GM19467 (cell line): ENCODE results near the gene RNF227.
"Not testable (repeated sequence)": the region's sequence is repeated elsewhere in the genome, so short reads cannot be mapped to it uniquely, and the experiment has no call there.

Source experiments
- ATAC-seq: cut with Tn5 transposase; IDR thresholded peaks from one replicate; pipeline ENCODE4 v1.9.1; 2021; ENCODE audit warnings: mild to moderate bottlenecking, moderate library complexity; ENCODE audit not compliant: unreplicated experiment

The RNF227 gene

DNA sequence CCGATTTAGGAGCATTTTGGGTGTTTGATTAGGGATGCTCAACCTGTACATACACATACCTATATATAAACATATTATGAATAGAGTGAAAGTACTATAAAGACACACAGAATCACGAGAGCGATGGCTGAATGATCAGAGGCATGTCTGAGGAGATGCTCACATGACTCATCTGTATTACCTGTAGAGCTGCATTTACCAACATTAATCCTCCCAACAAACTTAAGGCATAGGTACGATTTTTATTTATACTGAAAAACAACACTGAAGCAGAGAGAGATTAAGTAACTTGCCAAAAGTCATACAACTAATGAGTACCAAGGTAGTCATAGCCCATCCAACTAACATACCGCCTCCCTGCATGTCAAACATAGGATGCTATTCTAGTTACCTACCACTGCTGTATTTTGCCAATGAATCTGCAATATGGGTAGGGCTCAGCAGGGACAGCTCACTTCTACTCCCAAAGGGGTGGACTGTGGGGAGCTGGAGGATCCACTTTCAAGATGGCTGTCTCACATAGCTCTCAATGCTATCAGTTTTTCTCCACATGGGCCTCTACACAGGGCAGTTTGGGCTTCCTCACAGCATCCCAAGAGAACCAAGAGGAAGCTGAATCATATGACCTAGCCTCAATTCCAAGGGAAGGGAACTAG is 51.0 kb downstream of the RNF227 start:
- no peak for ATAC-seq

DNA sequence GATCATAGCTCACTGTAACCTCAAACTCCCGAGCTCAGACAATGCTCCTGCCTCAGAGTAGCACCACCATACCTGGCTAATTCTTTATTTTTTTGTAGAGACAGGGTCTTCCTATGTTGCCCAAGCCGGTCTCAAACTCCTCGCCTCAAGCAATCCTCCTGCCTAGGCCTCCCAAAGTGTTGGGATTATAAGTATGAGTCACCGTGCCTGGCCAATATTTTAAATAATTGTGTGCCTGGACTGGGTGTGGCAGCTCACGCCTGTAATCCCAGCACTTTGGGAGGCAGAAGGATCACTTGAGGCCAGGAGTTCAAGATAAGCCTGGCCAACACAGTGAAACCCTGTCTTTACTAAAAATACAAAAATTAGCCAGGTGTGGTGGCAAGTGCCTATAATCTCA is 51.7 kb downstream of the RNF227 start:
- not testable (repeated sequence) for ATAC-seq
